ENCODE results near the gene TEX29. TPM values are rescaled to one million over a fixed set of nuclear protein-coding genes. Genes with fewer than 3 reads are reported as not detected.
A peak's percentile ranks its signal among the peaks of the same experiment; 100 is the strongest.

The TEX29 gene
- total RNA-seq, 1 donor from 2014 or later, result not detected

- no peak overlapping the region for H3K27ac ChIP-seq (ENCODE audit: low read depth, low read length)
- H3K27me3 ChIP-seq (ENCODE audit: control insufficient read depth in 3 of 3, insufficient read depth in 3 of 3, low read length in 3 of 3), result no peaks in the 10 kb centered on the region
- H3K9me3 ChIP-seq (ENCODE audit: control insufficient read depth in 3 of 3, low read length in 3 of 3), result no peaks in the 10 kb centered on the region
- H3K36me3 ChIP-seq (ENCODE audit: control insufficient read depth in 3 of 3, insufficient read depth in 3 of 3, low read length in 3 of 3), result no peaks in the 10 kb centered on the region
- no peaks in the 10 kb centered on the region for H3K4me1 ChIP-seq (ENCODE audit: control insufficient read depth in 3 of 3, insufficient read depth in 3 of 3, low read length in 3 of 3)
- no peak overlapping the region for H3K9ac ChIP-seq (ENCODE audit: low read depth in 1 of 3, low read length in 3 of 3)
- no peak overlapping the region for H3K4me3 ChIP-seq (ENCODE audit: low read length in 3 of 3)
Observed at GRCh38 chr13:111337741-111338140, 17.3 kb downstream of the TEX29 start.

- Histone ChIP-seq H3K27ac (ENCODE audit: low read depth, low read length) (no peak overlapping the region), H3K27me3 (ENCODE audit: control insufficient read depth in 3 of 3, insufficient read depth in 3 of 3, low read length in 3 of 3) (no peaks in the 10 kb centered on the region), H3K9ac (ENCODE audit: low read depth in 1 of 3, low read length in 3 of 3) (no peak overlapping the region), H3K4me1 (ENCODE audit: control insufficient read depth in 3 of 3, insufficient read depth in 3 of 3, low read length in 3 of 3) (no peaks in the 10 kb centered on the region), H3K4me3 (ENCODE audit: low read length in 3 of 3) (no peak overlapping the region), H3K9me3 (ENCODE audit: control insufficient read depth in 3 of 3, low read length in 3 of 3) (no peaks in the 10 kb centered on the region), H3K36me3 (ENCODE audit: control insufficient read depth in 3 of 3, insufficient read depth in 3 of 3, low read length in 3 of 3) (no peaks in the 10 kb centered on the region)
Observed at GRCh38 chr13:111338841-111339240, 18.4 kb downstream of the TEX29 start.

GRCh38 chr13:111339366-111340143, 19.1 kb downstream of the TEX29 start:
- Histone ChIP-seq H3K4me3 (ENCODE audit: low read length in 3 of 3) (no peak overlapping the region), H3K27ac (ENCODE audit: low read depth, low read length) (no peak overlapping the region), H3K36me3 (ENCODE audit: control insufficient read depth in 3 of 3, insufficient read depth in 3 of 3, low read length in 3 of 3) (no peaks in the 10 kb centered on the region), H3K9me3 (ENCODE audit: control insufficient read depth in 3 of 3, low read length in 3 of 3) (no peaks in the 10 kb centered on the region), H3K27me3 (ENCODE audit: control insufficient read depth in 3 of 3, insufficient read depth in 3 of 3, low read length in 3 of 3) (no peaks in the 10 kb centered on the region), H3K9ac (ENCODE audit: low read depth in 1 of 3, low read length in 3 of 3) (no peak overlapping the region), H3K4me1 (ENCODE audit: control insufficient read depth in 3 of 3, insufficient read depth in 3 of 3, low read length in 3 of 3) (peaks cover 0 to 4% (median 3%) of the 10 kb centered on the region in 3 donors)

GRCh38 chr13:111341886-111342285, 21.4 kb downstream of the TEX29 start:
- no peaks in the 10 kb centered on the region for H3K27me3 ChIP-seq (ENCODE audit: control insufficient read depth in 3 of 3, insufficient read depth in 3 of 3, low read length in 3 of 3)
- H3K4me3 ChIP-seq (ENCODE audit: low read length in 3 of 3), result no peak overlapping the region
- no peak overlapping the region for H3K9ac ChIP-seq (ENCODE audit: low read depth in 1 of 3, low read length in 3 of 3)
- H3K4me1 ChIP-seq (ENCODE audit: control insufficient read depth in 3 of 3, insufficient read depth in 3 of 3, low read length in 3 of 3), result peaks cover 0 to 9% (median 6%) of the 10 kb centered on the region in 3 donors
- no peaks in the 10 kb centered on the region for H3K36me3 ChIP-seq (ENCODE audit: control insufficient read depth in 3 of 3, insufficient read depth in 3 of 3, low read length in 3 of 3)
- no peaks in the 10 kb centered on the region for H3K9me3 ChIP-seq (ENCODE audit: control insufficient read depth in 3 of 3, low read length in 3 of 3)
- H3K27ac ChIP-seq (ENCODE audit: low read depth, low read length), result no peak overlapping the region

- no peak overlapping the region for H3K9ac ChIP-seq (ENCODE audit: low read depth in 1 of 3, low read length in 3 of 3)
- no peaks in the 10 kb centered on the region for H3K27me3 ChIP-seq (ENCODE audit: control insufficient read depth in 3 of 3, insufficient read depth in 3 of 3, low read length in 3 of 3)
- H3K36me3 ChIP-seq (ENCODE audit: control insufficient read depth in 3 of 3, insufficient read depth in 3 of 3, low read length in 3 of 3), result no peaks in the 10 kb centered on the region
- H3K9me3 ChIP-seq (ENCODE audit: control insufficient read depth in 3 of 3, low read length in 3 of 3), result no peaks in the 10 kb centered on the region
- H3K4me1 ChIP-seq (ENCODE audit: control insufficient read depth in 3 of 3, insufficient read depth in 3 of 3, low read length in 3 of 3), result peaks cover 0 to 9% (median 6%) of the 10 kb centered on the region in 3 donors
- H3K4me3 ChIP-seq (ENCODE audit: low read length in 3 of 3), result no peak overlapping the region
- no peak overlapping the region for H3K27ac ChIP-seq (ENCODE audit: low read depth, low read length)
Observed at GRCh38 chr13:111342721-111343120, 22.3 kb downstream of the TEX29 start.

GRCh38 chr13:111343186-111343805, 22.9 kb downstream of the TEX29 start:
- Histone ChIP-seq H3K27me3 (ENCODE audit: control insufficient read depth in 3 of 3, insufficient read depth in 3 of 3, low read length in 3 of 3) (no peaks in the 10 kb centered on the region), H3K27ac (ENCODE audit: low read depth, low read length) (no peak overlapping the region), H3K36me3 (ENCODE audit: control insufficient read depth in 3 of 3, insufficient read depth in 3 of 3, low read length in 3 of 3) (no peaks in the 10 kb centered on the region), H3K4me1 (ENCODE audit: control insufficient read depth in 3 of 3, insufficient read depth in 3 of 3, low read length in 3 of 3) (peaks cover 0 to 9% (median 6%) of the 10 kb centered on the region in 3 donors), H3K9me3 (ENCODE audit: control insufficient read depth in 3 of 3, low read length in 3 of 3) (no peaks in the 10 kb centered on the region), H3K9ac (ENCODE audit: low read depth in 1 of 3, low read length in 3 of 3) (no peak overlapping the region), H3K4me3 (ENCODE audit: low read length in 3 of 3) (no peak overlapping the region)

- H3K9ac ChIP-seq (ENCODE audit: low read depth in 1 of 3, low read length in 3 of 3), result peak overlapping the region in 1 of 3 donors; percentile 66
- no peaks in the 10 kb centered on the region for H3K9me3 ChIP-seq (ENCODE audit: control insufficient read depth in 3 of 3, low read length in 3 of 3)
- H3K4me1 ChIP-seq (ENCODE audit: control insufficient read depth in 3 of 3, insufficient read depth in 3 of 3, low read length in 3 of 3), result peaks cover 0 to 9% (median 6%) of the 10 kb centered on the region in 3 donors
- H3K4me3 ChIP-seq (ENCODE audit: low read length in 3 of 3), result peak overlapping the region in 1 of 3 donors; percentile 45
- H3K27me3 ChIP-seq (ENCODE audit: control insufficient read depth in 3 of 3, insufficient read depth in 3 of 3, low read length in 3 of 3), result no peaks in the 10 kb centered on the region
- no peak overlapping the region for H3K27ac ChIP-seq (ENCODE audit: low read depth, low read length)
- H3K36me3 ChIP-seq (ENCODE audit: control insufficient read depth in 3 of 3, insufficient read depth in 3 of 3, low read length in 3 of 3), result no peaks in the 10 kb centered on the region
Observed at GRCh38 chr13:111344471-111345191, 24.2 kb downstream of the TEX29 start.

GRCh38 chr13:111345682-111346081, 25.2 kb downstream of the TEX29 start:
- Histone ChIP-seq H3K4me1 (ENCODE audit: control insufficient read depth in 3 of 3, insufficient read depth in 3 of 3, low read length in 3 of 3) (peaks cover 0 to 9% (median 6%) of the 10 kb centered on the region in 3 donors), H3K9me3 (ENCODE audit: control insufficient read depth in 3 of 3, low read length in 3 of 3) (no peaks in the 10 kb centered on the region), H3K27ac (ENCODE audit: low read depth, low read length) (no peak overlapping the region), H3K4me3 (ENCODE audit: low read length in 3 of 3) (no peak overlapping the region), H3K36me3 (ENCODE audit: control insufficient read depth in 3 of 3, insufficient read depth in 3 of 3, low read length in 3 of 3) (no peaks in the 10 kb centered on the region), H3K27me3 (ENCODE audit: control insufficient read depth in 3 of 3, insufficient read depth in 3 of 3, low read length in 3 of 3) (no peaks in the 10 kb centered on the region), H3K9ac (ENCODE audit: low read depth in 1 of 3, low read length in 3 of 3) (no peak overlapping the region)

- Histone ChIP-seq H3K9ac (ENCODE audit: low read depth in 1 of 3, low read length in 3 of 3) (no peak overlapping the region), H3K36me3 (ENCODE audit: control insufficient read depth in 3 of 3, insufficient read depth in 3 of 3, low read length in 3 of 3) (no peaks in the 10 kb centered on the region), H3K27ac (ENCODE audit: low read depth, low read length) (no peak overlapping the region), H3K27me3 (ENCODE audit: control insufficient read depth in 3 of 3, insufficient read depth in 3 of 3, low read length in 3 of 3) (no peaks in the 10 kb centered on the region), H3K9me3 (ENCODE audit: control insufficient read depth in 3 of 3, low read length in 3 of 3) (no peaks in the 10 kb centered on the region), H3K4me1 (ENCODE audit: control insufficient read depth in 3 of 3, insufficient read depth in 3 of 3, low read length in 3 of 3) (peaks cover 0 to 9% (median 6%) of the 10 kb centered on the region in 3 donors), H3K4me3 (ENCODE audit: low read length in 3 of 3) (no peak overlapping the region)
Observed at GRCh38 chr13:111346101-111346680, 25.7 kb downstream of the TEX29 start.
